HG03025 (cell line): Measurements from ENCODE around the gene NLRC3.
"Not testable (repeated sequence)": the region's sequence is repeated elsewhere in the genome, so short reads cannot be mapped to it uniquely, and the experiment has no call there.

ENCODE experiments used
- ATAC-seq: cut with Tn5 transposase; IDR thresholded peaks from one replicate; pipeline ENCODE4 v1.9.1; 2021; ENCODE audit warnings: mild to moderate bottlenecking, moderate library complexity; ENCODE audit not compliant: unreplicated experiment, low FRiP score

The NLRC3 gene

DNA sequence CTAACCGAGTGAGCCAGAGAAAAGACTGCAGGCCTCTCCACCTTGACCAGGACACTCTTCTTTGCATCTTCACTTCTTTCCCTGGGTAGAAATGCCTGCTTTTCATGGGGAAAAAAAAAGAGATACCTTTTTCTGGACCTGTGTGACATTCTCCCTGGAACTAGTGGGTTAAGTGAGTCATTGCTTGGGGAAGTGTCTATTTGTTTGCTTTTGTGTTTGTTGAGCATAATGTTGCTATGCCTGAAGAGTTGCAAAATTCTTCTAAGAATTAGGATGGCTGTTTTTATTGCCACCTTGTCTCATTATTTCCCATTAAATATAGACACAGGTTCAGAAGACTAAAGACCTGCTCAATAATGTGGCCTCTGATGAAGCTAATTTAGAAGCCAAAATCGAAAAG lies 57.6 kb downstream of the NLRC3 start:
- no peak for ATAC-seq

- no peak for ATAC-seq
Observed at GRCh38 chr16:3518986-3519348, 58.2 kb downstream of the NLRC3 start.

DNA sequence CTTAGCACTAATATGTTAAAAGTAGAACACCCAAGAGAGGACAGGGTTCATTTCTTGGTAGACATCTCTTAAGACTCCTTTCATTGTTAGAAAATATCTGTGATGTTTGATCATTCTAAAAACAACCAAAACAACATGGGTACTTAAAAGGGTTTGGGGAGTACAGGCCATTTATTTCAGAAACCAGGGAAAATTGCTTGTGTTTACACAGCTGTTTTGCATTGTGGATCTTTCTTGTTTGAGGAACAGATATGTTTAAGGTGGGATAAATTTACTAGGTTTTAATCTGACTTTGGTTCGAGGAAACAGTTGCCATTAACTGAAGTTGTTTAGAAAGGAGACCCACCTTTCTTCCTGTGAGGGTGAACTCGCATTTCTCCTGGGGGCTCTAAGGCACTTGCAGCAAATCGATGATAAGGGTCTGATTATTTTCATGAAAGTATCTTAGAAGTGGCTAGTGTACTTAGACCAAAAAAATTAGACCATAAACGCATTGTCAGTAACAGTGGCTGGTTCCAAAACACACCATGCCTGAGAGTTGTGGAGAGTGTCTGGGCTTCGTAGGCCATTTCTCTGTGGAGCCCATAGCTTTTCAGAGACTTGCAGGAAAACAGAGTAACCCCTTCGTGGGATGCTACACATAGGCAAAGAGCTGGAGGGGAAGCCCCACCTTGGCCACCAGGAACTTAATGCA lies 58.8 kb downstream of the NLRC3 start:
- no peak for ATAC-seq

- ATAC-seq: no peak
Observed at GRCh38 chr16:3515897-3516296, 61.3 kb downstream of the NLRC3 start.

- ATAC-seq: no peak
Observed at GRCh38 chr16:3514621-3515020, 62.6 kb downstream of the NLRC3 start.

GRCh38 chr16:3513892-3514583 lies 63.2 kb downstream of the NLRC3 start:
- no peak for ATAC-seq

- ATAC-seq: no peak
Observed at GRCh38 chr16:3511286-3512180, 65.7 kb downstream of the NLRC3 start.

GRCh38 chr16:3510416-3510815 lies 66.8 kb downstream of the NLRC3 start:
- ATAC-seq: no peak

- peak; percentile 85 for ATAC-seq
Observed at GRCh38 chr16:3509470-3509928, 67.7 kb downstream of the NLRC3 start.

DNA sequence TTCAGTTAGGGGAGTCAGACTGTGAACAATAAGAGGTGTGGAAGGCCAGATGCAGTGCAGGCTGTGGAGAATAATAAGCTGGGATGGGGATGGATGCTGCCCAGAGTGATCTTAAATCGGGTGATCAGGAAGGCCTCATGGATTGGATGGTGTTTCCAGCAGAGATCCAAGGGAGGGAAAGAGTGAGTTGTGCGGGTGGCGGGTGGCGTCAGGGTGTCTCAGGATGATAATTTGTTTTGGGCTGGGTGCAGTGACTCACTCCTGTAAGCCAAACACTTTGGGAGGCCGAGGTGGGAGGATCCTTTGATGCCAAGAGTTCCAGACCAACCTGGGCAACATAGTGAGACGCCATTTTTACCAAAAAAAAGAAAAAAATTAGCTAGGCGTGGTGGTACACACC lies 68.5 kb downstream of the NLRC3 start:
- no peak for ATAC-seq

DNA sequence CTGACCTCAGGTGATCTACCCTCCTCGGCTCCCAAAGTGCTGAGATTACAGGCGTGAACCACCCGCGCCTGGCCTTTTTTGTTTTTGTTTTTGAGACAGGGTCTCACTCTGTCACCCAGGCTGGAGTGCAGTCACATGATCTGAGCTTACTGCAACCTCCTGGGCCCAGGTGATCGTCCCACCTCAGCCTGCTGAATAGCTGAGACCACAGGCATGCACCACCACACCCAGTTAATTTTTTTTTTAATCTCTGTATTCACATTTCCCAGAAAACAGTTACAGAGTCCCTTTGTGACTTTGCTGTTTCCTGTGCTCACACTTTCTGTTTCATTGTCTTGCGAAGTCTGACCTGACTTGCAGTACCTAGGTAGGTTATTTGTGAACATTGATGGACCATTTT lies 73.7 kb downstream of the NLRC3 start:
- no peak for ATAC-seq

GRCh38 chr16:3501783-3502400 lies 75.3 kb downstream of the NLRC3 start:
- no peak for ATAC-seq

- not testable (repeated sequence) for ATAC-seq
Observed at GRCh38 chr16:3501412-3501761, 75.8 kb downstream of the NLRC3 start.

GRCh38 chr16:3498988-3499387 lies 78.2 kb downstream of the NLRC3 start:
- ATAC-seq: no peak

GRCh38 chr16:3497771-3498170 lies 79.4 kb downstream of the NLRC3 start:
- no peak for ATAC-seq

DNA sequence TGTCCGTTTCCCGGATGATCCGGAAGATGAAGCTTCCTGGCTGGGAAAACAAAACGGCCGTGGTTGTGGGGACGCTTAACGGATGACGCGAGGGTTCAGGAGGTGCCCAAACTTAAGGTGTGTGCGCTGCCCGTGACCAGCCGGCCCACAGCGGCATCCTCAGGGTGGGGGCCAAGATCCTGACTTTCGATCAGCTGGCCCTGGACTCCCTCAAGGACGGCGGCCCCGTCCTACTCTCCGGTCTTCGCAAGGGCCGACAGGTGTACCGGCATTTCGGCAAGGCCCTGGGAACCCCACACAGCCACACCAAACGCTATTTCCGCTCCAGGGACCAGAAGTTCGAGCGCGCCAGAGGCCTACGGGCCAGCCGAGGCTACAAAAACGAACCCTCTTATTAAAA lies 80.8 kb downstream of the NLRC3 start:
- ATAC-seq: no peak

- ATAC-seq: no peak
Observed at GRCh38 chr16:3495176-3495575, 82.0 kb downstream of the NLRC3 start, which contains the start of gene C16orf90. C16orf90 (minus strand) TSS chr16:3495489; CDS start chr16:3495421, 68 bp downstream.

GRCh38 chr16:3494386-3494973 lies 82.7 kb downstream of the NLRC3 start:
- no peak for ATAC-seq

- ATAC-seq: no peak
Observed at GRCh38 chr16:3492356-3492755, 84.8 kb downstream of the NLRC3 start.

- ATAC-seq: no peak
Observed at GRCh38 chr16:3490911-3491629, 86.1 kb downstream of the NLRC3 start.
